NT2/D1 (cell line): Measurements from ENCODE around the gene EXD3.

Experiments
- SUZ12 ChIP-seq: IDR thresholded peaks from 2 replicates; pipeline ENCODE4 v1.6.1; 2011; ENCODE audit not compliant: insufficient read length, insufficient read depth; ENCODE audit errors: extremely low read depth
- YY1 ChIP-seq: IDR thresholded peaks from 2 replicates; pipeline ENCODE4 v1.6.1; 2011; ENCODE audit not compliant: insufficient read length, insufficient read depth
- ZNF274 ChIP-seq: IDR thresholded peaks from 2 replicates; pipeline ENCODE4 v1.6.1; 2011; ENCODE audit warnings: mild to moderate bottlenecking, low read depth, low read length

- TF ChIP-seq YY1 (no peak), ZNF274 (no peak), SUZ12 (no peak)
Observed at GRCh38 chr9:137267933-137268355, 155.0 kb downstream of the EXD3 start.
